ENCODE results near the gene KIF1B.

KIF1B gene

DNA sequence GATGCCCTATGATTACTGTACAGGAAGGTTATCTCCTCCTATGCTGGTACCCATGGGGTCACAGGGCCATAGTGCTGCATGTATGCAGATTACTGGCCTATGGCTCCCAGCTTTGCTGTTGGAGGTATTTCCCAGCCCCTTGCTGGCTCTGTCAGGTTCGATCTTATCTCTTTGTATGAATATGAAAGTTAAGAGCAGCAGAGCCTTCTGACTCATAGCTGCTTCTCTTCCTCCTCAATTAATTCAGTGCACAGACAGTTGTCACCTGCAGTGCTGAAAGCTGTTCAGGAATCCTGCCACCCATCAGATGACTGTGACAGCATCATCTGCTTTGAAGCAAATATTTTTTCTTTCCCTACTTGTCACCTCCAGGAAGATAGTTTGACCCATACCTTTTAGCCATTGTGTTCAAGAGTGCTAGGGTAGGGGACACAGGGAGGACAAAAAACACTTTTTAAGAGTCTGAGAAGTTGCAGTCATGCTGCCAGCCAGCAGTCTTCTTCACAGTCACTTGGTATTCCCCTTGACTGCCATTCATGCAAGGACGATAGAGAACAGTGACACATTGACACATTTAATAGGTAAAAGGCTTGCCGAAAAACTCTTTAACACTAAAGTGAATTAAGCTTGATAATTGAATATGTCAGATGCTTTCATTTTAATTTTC lies 73.1 kb downstream of the KIF1B start:
- peak; percentile 1 to 35 for DNase-seq (ENCODE audit: low read depth in 2 of 2)

DNA sequence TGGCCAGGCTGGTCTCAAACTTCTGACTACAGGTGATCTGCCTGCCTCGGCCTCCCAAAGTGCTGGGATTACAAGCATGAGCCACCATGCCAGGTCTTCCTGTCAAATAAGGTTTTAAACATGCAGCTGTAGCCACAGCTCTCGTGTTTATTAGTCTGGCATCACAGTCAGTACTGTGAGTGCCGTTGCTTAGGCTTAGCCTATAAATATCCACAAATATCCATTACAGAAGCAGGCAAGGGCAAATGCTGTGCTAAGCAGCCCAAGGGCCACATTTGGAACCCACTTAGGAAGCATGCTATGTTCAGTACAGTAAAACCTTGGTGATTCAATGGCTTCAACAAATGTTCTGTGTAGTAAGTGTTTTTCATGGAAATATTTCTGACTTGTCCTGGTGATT lies 75.9 kb downstream of the KIF1B start:
- DNase-seq (ENCODE audit: low read depth in 2 of 2), result no peak

DNA sequence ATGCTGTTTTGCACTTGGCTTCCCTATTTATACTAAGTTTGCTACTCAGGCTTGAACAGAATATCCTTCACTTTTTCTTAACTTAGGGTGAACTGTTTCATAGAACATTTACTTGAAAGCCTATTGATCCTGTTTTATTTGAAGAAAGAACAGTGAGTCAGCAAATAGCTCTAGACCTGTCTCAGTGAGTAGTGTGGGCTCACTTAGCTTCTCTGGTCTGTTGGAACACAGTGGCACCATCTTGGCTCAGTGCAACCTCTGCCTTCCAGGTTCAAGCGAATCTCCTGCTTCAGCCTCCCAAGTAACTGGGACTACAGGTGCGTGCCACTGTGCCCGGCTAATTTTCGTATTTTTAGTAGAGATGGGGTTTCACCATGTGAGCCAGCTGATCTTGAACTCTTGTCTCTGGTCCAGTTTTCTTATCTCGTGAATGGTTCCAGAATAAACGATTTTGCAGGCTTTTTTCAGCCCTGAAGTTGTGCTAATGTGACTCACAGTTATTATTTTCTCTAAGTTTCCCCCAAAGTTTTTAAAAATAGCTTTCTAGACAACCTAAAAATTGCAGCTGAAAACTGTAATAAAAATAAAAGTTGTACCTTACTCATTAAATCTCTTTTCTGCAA lies 76.8 kb downstream of the KIF1B start:
- DNase-seq (ENCODE audit: low read depth in 2 of 2), result no peak

DNA sequence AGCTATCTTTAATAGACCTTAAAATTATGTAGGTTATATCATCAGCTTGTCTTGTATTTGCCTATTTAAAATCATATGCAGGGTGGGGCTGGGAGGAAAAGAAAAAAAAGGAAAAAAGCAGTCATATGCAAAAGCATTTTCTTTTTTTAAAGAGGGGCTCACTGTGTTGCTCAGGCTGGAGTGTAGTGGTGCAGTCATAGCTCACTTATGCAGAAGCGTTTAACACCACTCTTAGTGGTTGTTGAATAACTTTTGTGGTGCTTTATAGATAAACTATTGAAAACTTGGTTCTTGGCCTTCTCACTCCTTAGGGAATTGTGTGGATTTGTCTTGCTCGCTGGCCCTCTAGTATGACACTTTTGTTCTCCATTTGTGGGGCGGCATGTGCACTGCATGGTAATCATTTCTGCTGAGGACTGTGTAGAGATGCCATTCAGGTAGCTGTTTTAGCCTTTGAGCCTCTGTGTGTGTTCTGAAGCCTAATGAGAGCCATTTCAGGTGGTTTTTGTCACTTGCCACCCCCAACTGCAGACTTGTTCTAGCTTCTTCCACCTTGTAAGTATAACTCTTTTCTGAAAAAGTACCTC lies 77.8 kb downstream of the KIF1B start:
- DNase-seq (ENCODE audit: low read depth in 2 of 2), result no peak

DNA sequence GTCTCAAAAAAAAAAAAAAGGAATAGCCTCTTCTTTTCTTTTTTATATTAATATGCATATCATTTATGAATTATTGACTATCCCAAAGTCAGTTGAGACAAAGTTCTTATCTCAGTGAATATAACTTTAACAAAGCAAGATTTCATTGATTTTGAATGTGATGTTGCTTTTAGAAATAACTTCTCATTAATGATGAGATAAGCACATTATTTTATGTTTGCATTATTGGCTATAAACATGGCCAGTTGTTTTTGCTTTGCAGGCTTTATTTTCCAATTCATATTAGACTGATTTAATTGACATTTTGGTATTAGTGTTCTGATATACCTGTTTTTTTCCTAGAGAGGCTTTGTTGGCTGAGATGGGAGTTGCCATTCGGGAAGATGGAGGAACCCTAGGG lies 81.3 kb downstream of the KIF1B start:
- no peak for DNase-seq (ENCODE audit: low read depth in 2 of 2)

DNA sequence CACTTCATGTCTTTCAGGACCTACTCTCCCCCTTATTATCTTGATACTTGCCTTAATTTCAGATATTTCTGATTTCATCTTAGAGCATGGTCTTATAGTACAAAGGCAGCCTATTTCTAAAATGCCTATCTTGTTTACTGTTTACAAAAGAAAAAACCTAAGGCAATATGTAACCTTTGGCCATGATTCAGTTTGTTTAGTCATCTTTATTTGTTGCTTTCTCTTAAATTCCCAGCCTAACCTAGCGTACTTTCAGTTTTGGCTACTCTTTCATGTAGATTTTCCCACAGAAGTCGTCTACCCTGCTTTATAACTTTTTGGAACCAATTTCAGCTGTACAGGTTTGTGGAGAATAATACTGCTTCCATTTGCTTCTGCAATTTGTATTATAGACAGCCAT lies 81.8 kb downstream of the KIF1B start:
- DNase-seq (ENCODE audit: low read depth in 2 of 2), result no peak

DNA sequence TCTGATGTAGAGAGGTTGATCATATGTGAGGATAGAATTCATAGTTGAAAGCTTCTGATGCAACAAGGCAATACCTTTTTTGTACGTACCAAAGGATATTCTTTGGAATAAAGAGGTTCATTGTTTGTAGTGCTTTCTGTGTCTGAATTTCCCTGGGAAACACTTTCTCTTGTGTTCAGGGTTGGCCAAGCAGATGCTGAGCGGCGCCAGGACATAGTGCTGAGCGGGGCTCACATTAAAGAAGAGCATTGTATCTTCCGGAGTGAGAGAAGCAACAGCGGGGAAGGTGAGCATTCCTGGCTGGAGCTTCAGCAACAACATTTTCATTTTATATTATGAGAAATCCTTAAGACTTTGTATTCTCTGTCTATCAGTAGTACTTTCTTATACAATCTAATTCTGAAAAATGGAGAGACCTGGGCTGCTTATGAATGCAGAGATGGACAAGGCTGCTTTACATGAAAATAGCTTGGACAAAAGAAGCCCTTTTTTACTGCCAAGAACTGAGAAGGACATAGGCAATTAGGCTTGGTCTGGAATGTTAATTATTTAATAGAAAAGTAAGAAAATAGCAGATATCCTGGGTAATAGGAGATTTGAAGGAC lies 85.2 kb downstream of the KIF1B start:
- no peak for DNase-seq (ENCODE audit: low read depth in 2 of 2)

DNA sequence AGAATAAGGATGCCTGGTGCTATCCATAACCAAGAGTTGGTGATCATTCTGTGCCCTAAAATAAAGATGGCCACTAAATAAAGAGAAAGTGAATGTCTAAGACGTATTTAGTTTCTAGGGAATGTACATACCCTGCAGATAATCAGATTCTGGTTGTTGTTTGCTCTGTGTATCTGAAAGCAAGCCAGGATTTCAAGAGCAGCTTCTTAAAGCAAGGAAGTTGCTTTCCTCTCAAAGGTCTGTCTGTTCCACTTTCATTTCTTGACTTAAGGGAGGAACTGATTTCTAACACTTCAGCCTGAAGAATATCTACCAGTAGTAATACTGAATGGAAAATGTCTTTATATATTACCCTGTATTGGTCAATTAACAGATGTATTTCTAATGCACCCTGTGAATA lies 88.8 kb downstream of the KIF1B start:
- DNase-seq (ENCODE audit: low read depth in 2 of 2), result no peak

DNA sequence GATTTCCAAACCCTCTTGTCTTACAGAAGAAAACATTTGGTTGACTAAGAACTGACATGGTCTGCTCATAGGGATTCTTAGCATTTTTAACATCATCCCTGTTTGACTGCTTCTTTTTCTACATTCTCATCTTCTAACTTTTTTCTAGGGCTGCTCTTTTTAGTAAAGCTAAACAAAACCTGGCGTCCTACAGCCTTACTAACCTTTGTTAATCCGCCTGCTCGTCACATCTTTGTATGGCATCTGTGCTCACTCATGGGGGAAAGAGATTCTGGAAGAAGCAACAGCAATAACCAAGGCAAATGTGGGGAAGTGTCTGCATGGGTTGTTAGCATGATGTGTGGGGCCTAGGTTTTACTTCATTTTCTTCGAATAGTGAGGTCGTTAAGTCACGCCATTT lies 92.0 kb downstream of the KIF1B start:
- no peak for DNase-seq (ENCODE audit: low read depth in 2 of 2)

DNA sequence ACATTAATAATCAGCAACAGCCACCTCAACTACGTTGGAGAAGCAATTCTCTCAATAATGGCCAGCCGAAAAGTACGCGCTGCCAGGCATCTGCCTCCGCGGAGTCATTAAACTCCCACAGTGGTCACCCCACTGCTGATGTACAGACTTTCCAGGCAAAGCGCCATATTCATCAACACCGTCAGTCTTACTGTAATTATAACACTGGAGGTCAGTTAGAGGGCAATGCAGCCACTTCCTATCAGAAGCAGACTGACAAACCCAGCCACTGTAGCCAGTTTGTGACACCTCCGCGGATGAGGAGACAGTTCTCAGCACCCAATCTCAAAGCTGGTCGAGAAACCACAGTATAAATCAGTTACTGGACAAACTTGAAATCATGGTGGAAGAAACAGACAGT lies 93.9 kb downstream of the KIF1B start:
- no peak for DNase-seq (ENCODE audit: low read depth in 2 of 2)

DNA sequence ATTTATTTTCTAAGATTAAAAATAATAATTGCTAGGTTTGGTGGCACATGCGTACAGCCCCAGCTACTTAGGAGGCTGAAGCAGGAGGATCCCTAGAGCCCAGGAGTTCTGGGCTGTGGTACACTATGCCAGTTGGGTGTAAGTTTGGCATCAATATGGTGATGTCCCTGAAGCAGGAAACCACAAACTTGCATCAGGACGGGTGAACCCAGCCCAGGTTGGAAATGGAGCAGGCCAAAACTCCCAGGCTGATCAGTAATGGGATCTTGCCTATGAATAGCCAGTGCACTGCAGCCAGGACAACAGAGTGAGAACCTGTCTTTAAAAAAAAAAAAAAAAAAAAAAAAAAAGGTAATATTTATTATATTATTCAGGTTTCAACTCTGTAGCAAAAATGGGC lies 96.1 kb downstream of the KIF1B start:
- no peak for DNase-seq (ENCODE audit: low read depth in 2 of 2)

DNA sequence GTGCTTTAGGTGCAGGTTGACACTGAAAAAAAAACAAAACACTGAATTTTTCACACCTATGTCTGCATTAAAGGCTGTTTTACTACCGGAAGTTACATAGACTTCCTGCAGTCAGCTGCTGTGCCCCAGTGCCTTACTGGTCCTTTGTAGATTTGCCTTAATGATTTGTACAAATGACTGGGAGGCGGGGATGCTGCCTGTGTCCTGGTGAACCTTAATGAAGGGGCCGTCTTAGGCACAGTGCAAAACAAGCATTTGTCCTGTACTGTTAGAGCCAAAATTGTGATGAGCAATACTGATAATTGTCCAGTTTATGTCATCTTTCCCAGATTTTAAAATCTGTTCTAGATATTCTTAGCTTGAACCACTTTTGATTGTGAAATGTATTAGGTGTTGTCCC lies 97.6 kb downstream of the KIF1B start:
- no peak for DNase-seq (ENCODE audit: low read depth in 2 of 2)

DNA sequence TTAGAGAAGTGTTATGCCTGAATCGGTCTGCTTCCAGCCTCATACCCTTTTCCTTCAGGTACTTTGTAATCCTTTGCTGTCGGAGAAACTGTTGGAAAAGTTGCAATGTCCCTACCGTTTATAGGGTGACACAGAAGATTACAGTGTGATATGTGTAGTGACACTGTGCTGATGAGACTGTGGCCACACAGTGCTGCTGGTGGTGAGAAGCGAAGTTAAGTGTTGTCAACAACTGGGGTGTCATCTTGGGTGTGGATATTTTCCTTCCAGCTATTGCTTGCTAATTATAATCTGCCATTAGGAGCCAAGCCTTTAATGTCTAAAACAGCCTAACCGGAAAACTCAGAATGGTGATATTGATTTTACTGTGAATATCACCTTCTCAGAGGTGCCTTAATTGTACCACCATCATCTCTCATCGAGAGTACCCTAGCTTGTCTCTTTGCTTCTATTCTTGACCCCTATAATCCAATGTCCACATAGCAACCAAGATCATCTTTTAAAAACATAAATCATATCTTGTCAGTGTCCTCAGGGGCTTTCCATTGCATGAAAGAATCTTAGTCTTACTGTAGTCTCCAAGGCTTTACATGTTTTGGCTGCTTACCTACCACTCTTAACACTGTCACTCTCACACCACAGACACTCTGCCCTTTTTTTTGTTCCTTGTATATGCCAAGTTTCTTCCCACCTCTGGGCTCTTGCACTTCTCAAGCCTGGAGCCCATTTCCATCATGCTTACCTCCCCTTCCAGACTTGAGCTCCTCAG lies 99.1 kb downstream of the KIF1B start:
- no peak for DNase-seq (ENCODE audit: low read depth in 2 of 2)

DNA sequence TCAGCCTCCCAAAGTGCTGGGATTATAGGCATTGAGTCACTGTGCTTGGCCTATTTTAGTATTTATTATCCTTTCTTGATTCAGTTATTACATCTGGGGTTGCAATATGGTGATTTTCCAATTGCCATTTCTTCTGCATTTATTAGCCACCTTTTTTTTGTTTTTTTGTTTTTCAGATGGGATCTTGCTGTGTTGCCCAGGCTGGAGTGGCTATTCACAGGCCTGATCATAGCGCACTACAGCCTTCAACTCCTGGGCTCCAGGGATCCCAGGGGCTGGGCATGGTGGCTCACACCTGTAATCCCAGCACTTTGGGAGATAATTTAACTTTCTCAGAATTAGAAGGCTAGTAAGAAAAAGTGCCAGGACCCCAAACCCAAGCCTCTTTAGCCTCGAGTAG lies 106.4 kb downstream of the KIF1B start:
- no peak for DNase-seq (ENCODE audit: low read depth in 2 of 2)

DNA sequence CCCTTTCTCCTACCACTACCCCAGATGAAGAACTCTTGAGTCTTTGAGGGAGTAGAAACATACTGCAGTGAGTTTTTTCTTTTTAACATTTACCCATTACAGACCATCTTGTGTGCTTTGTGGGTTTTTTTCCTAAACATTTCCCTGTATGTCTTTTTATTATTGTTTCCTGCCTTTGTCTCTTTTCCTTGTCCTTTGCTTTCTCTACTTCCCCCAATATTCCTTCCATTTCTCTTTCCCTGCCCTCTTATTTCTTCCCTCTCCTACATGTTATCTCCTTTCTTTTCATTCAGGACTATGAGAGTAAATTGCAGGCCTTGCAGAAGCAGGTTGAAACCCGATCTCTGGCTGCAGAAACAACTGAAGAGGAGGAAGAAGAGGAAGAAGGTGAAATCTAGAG lies 109.4 kb downstream of the KIF1B start:
- DNase-seq (ENCODE audit: low read depth in 2 of 2), result no peak

DNA sequence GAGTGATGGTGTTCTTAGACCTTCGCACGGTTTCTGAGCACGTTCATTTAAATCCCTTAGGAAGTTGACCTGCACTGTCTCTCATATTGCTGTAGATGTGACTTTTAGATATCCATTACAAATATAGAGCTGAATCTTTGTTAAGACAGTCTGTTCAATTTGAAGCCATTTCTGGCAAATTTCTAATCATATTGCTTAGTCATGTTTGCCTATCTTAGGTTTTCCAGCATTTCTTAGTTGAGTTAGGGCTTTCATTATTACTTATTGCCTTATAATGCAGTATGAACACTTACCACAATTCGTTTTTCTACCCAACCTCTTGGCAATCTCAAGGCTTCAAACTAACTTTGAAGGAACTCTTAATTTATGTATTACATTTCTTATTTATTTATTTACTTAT lies 110.0 kb downstream of the KIF1B start:
- no peak for DNase-seq (ENCODE audit: low read depth in 2 of 2)

DNA sequence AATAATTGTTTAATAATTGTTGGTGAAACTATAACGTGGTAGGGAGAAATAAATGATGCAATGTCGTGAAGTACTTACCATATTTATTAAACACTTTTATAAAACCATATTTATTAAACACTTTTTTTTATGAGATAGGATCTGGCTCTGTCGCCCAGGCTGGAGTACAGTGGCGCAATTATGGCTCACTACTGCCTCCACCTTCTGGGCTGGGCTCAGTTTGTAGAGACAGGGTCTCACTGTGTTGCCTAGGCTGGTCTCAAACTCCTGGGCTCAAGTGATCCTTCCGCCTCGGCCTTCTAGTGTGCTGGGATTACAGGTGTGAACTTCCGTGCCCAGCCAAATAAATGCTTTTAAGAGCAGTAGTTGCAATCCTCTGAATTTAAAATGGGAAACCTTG lies 112.5 kb downstream of the KIF1B start:
- DNase-seq (ENCODE audit: low read depth in 2 of 2), result no peak

DNA sequence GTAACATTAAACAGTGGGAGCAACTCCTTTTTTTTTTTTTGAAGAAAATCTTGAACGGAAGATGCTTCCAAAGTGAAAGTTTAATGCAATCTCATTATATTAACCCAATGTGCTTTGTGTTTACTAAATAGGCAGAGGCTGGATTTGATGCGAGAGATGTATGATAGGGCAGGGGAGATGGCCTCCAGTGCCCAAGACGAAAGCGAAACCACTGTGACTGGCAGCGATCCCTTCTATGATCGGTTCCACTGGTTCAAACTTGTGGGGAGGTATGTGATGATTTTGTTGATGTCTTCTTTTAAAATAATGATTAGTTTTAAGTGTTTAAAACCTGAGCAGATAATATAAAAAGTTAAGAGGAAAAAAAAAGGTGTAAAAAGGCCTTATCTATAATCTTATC lies 114.3 kb downstream of the KIF1B start:
- DNase-seq (ENCODE audit: low read depth in 2 of 2), result peak in 1 of 2 donors; percentile 2

DNA sequence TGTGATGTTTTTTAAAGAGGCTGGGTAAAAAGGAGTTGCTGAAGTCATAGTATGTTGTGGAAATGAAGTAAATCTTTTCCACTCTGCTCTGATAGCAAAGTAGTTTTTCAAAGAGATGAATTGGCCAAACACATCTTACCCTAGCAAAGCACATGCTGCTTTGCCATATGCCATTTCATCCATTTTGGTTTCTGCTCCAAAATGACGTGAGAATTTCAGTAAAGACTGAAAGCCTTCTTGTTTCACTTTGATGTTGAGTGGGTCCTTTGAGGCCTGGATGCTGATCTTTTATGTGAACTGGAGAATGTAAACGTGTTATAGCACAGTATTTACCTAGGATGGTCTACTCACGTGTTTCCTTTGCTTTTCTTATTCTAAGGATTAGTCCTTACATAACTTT lies 115.2 kb downstream of the KIF1B start:
- DNase-seq (ENCODE audit: low read depth in 2 of 2), result no peak

DNA sequence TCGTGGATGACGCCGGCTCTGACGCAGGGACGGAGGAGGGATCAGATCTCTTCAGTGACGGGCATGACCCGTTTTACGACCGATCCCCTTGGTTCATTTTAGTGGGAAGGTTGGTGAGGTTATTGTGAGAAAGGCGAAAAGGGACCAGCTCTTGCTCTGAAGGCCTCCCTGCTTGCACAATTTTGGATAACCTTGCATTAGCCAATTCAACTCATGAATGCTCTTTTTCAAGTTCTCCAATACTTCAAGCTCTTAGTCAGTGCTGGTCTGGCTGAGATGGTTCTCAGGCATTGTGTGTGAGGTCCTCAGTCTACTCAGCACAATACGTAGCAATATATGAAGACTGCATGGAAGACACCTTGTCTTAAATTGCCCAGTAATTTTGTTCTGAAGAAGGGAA lies 115.9 kb downstream of the KIF1B start:
- DNase-seq (ENCODE audit: low read depth in 2 of 2), result no peak

DNA sequence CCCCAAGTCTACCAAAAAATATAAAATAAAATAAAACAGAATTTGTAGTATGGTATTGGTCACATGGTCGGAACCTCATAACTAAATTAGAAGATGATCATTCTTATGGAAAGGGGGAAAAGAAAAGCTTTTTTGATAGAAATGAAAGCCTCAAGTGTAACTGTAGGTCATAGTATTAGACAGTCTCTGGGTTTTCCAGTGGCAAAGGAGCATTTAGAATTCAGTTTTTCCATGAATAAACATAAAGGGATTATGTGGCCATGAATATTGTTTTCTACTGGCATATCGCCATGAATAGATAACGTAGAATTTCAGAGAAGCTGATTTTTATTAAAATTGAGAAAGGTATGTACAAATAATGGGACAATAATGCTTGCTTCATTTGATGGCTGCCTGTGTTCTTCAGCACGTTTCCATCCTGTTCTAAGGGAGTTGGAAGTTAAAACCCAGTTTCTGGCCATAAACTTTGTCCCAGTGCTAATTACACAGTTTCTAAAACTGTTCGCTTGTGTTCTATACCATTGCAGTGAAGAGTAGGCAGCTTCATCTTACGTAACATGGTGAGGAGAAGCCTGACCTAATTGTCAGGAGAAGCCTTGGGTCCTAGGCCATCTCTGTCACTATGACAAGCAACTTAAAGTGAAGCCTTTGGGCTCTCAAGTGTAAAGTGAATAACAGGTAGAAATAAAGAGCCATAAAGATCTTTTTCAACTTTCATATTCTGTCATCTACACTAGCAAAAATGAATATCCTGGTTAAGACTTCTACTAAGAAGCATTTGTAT lies 118.0 kb downstream of the KIF1B start:
- DNase-seq (ENCODE audit: low read depth in 2 of 2), result no peak

DNA sequence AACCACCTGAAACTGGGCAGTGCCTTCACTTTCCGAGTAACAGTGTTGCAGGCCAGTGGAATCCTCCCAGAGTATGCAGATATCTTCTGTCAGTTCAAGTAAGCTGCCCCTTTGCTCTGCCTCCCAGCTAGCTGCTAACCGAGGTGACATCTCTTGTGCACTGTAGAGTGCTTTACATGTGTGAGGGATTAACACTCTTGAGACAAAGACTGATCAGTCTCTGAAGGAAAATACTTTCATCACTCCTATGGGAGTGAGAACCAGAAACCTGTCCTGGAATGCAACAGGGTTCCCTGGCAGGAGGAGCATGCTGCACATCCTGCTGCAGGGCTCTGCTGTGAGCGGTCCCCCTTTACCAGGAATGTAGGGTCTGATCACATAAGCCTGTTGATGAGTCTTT lies 127.1 kb downstream of the KIF1B start:
- no peak for DNase-seq (ENCODE audit: low read depth in 2 of 2)

All from stimulated activated CD4-positive, alpha-beta T cell treated with anti-CD3 and anti-CD28 coated beads, Interleukin-4, amount 100 ng/mL, for 48 hours (primary cell).